Hepatocyte (in vitro differentiated cells): ENCODE data around the gene RASL10B. TPM values are rescaled to one million over a fixed set of nuclear protein-coding genes. Genes with fewer than 3 reads are reported as not detected.

Source experiments
- DNase-seq: peaks from one replicate; pipeline ENCODE4 v3.0.0-alpha.2; 2016; ENCODE audit warnings: low spot score
- H2AFZ ChIP-seq: fragments of 200-600 bp; sonication (generic); 2 replicates; pipeline ENCODE4 v1.6.0; 2016; ENCODE audit warnings: antibody characterized with exemption, mild to moderate bottlenecking
- H3K27ac ChIP-seq: fragments of 200-600 bp; sonication (generic); 2 replicates; pipeline ENCODE4 v1.5.1; 2016; ENCODE audit warnings: mild to moderate bottlenecking
- H3K27me3 ChIP-seq: fragments of 200-600 bp; sonication (generic); 2 replicates; pipeline ENCODE4 v1.6.1; 2016
- H3K36me3 ChIP-seq: fragments of 200-600 bp; sonication (generic); replicated peaks from 2 replicates; pipeline ENCODE4 v1.5.1; 2016; ENCODE audit warnings: low read depth; ENCODE audit not compliant: insufficient read depth
- H3K4me1 ChIP-seq: fragments of 200-600 bp; sonication (generic); 2 replicates; pipeline ENCODE4 v1.5.1; 2016; ENCODE audit warnings: mild to moderate bottlenecking, moderate library complexity; ENCODE audit not compliant: insufficient read depth
- H3K4me2 ChIP-seq: fragments of 200-600 bp; sonication (generic); 2 replicates; pipeline ENCODE4 v1.6.0; 2016
- H3K4me3 ChIP-seq: fragments of 200-600 bp; sonication (generic); 2 replicates; pipeline ENCODE4 v1.5.1; 2016; ENCODE audit warnings: mild to moderate bottlenecking
- H3K79me2 ChIP-seq: fragments of 200-600 bp; sonication (generic); 2 replicates; pipeline ENCODE4 v1.6.0; 2017; ENCODE audit warnings: mild to moderate bottlenecking
- H3K9me2 ChIP-seq: fragments of 200-600 bp; sonication (generic); replicated peaks from 2 replicates; pipeline ENCODE4 v1.6.0; 2017; ENCODE audit warnings: mild to moderate bottlenecking; ENCODE audit not compliant: insufficient read depth
- H3K9me3 ChIP-seq: fragments of 200-600 bp; sonication (generic); 2 replicates; pipeline ENCODE4 v1.5.1; 2016; ENCODE audit warnings: low read depth, mild to moderate bottlenecking
- H4K20me1 ChIP-seq: fragments of 200-600 bp; sonication (generic); 2 replicates; pipeline ENCODE4 v1.6.0; 2016; ENCODE audit warnings: mild to moderate bottlenecking; ENCODE audit not compliant: insufficient read depth, poor library complexity, severe bottlenecking
- CTCF ChIP-seq: fragments of 200-600 bp; sonication (generic); IDR thresholded peaks from 2 replicates; pipeline ENCODE4 v1.5.1; 2016; ENCODE audit warnings: antibody characterized with exemption, mild to moderate bottlenecking; ENCODE audit not compliant: poor library complexity
- EZH2 ChIP-seq: fragments of 200-600 bp; sonication (generic); IDR thresholded peaks from 2 replicates; pipeline ENCODE4 v1.6.1; 2016; ENCODE audit warnings: antibody characterized with exemption, mild to moderate bottlenecking, borderline replicate concordance
- EZH2phosphoT487 ChIP-seq: fragments of 200-600 bp; sonication (generic); IDR thresholded peaks from one replicate; pipeline ENCODE4 v1.6.1; 2018; ENCODE audit warnings: antibody characterized with exemption, mild to moderate bottlenecking, low read depth, moderate library complexity; ENCODE audit not compliant: unreplicated experiment, severe bottlenecking
- WGBS: methylation state at CpG from one replicate; pipeline ENCODE4 v1.1.6; 2016; ENCODE audit warnings: low lambda C conversion rate; ENCODE audit errors: missing lambda C conversion rate; 5-methylcytosine and 5-hydroxymethylcytosine counted together
- polyA plus RNA-seq: library from polyadenylated mRNA; unstranded; fragments of >200 nt; fragmentation: Nextera tagmentation; extraction: Ambion mirVana; gene quantifications from 2 replicates; pipeline ENCODE4 v1.2.1, GENCODE V29; 2016
- total RNA-seq: library from RNA; depleted of rRNA; stranded (reverse); fragments of >200 nt; gene quantifications from 2 replicates; pipeline ENCODE4 v1.2.3, GENCODE V29; 2014

Gene RASL10B
- total and polyA plus RNA-seq, 2 experiments from 2014 or later, result 7.1 to 7.6 TPM

- Histone ChIP-seq H3K79me2 (no peaks in the 10 kb centered on the region), H3K9me3 (no peaks in the 10 kb centered on the region), H2AFZ (no peak overlapping the region), H3K36me3 (no peaks in the 10 kb centered on the region), H4K20me1 (no peaks in the 10 kb centered on the region), H3K4me3 (no peak overlapping the region), H3K27me3 (no peaks in the 10 kb centered on the region), H3K9me2 (no peaks in the 10 kb centered on the region), H3K27ac (no peak overlapping the region), H3K4me1 (no peaks in the 10 kb centered on the region), H3K4me2 (no peak overlapping the region)
- 91% methylated on average over 7 of the region's 7 CpGs for WGBS
- no peak for DNase-seq
- TF ChIP-seq CTCF (no peak), EZH2 (no peak), EZH2phosphoT487 (no peak)
These were observed 38.8 kb upstream of the RASL10B start for GRCh38 chr17:35692512-35693210.

GRCh38 chr17:35693662-35694061, 37.8 kb upstream of the RASL10B start:
- no peaks in the 10 kb centered on the region for H3K9me3 ChIP-seq
- whole genome bisulfite sequencing, result 96% methylated on average over 3 of the region's 3 CpGs
- H3K36me3 ChIP-seq, result no peaks in the 10 kb centered on the region

GRCh38 chr17:35694906-35695305, 36.5 kb upstream of the RASL10B start:
- DNase-seq, result no peak
- Histone ChIP-seq H2AFZ (no peak overlapping the region), H3K4me1 (no peaks in the 10 kb centered on the region), H3K9me2 (no peaks in the 10 kb centered on the region), H3K4me2 (no peak overlapping the region), H3K4me3 (no peak overlapping the region), H4K20me1 (no peaks in the 10 kb centered on the region), H3K79me2 (no peaks in the 10 kb centered on the region), H3K27me3 (no peaks in the 10 kb centered on the region), H3K27ac (no peak overlapping the region), H3K9me3 (no peaks in the 10 kb centered on the region), H3K36me3 (no peaks in the 10 kb centered on the region)
- WGBS, result 58% methylated on average over 2 of the region's 2 CpGs
- no peak for TF ChIP-seq EZH2
- no peak for TF ChIP-seq EZH2phosphoT487
- no peak for TF ChIP-seq CTCF

More at GRCh38 chr17:35693662-35694061, 37.8 kb upstream of the RASL10B start:
- DNase-seq, result no peak
- Histone ChIP-seq H3K27me3 (no peaks in the 10 kb centered on the region), H3K9me2 (no peaks in the 10 kb centered on the region), H3K4me3 (no peak overlapping the region), H4K20me1 (no peaks in the 10 kb centered on the region), H2AFZ (no peak overlapping the region), H3K4me1 (no peaks in the 10 kb centered on the region), H3K79me2 (no peaks in the 10 kb centered on the region), H3K27ac (no peak overlapping the region), H3K4me2 (no peak overlapping the region)
- TF ChIP-seq EZH2 (no peak), CTCF (no peak), EZH2phosphoT487 (no peak)
